Vagina (tissue), 2 donors: Measurements from ENCODE around the gene PDLIM3. TPM values are rescaled to one million over a fixed set of nuclear protein-coding genes. Genes with fewer than 3 reads are reported as not detected.
A peak's percentile ranks its signal among the peaks of the same experiment; 100 is the strongest.

Experiments
- DNase-seq, 2 donors: peaks; one replicate each; pipeline ENCODE4 v3.0.0-alpha.2; 2017; ENCODE audit errors: extremely low spot score in 2 of 2
- H3K27ac ChIP-seq: fragments of 200-600 bp; sonication (generic); one replicate; pipeline ENCODE4 v1.5.1; 2019
- H3K27me3 ChIP-seq: fragments of 200-600 bp; sonication (generic); one replicate; pipeline ENCODE4 v1.5.1; 2019
- H3K36me3 ChIP-seq, 2 donors: fragments of 200-600 bp; sonication (generic); one replicate each; pipeline ENCODE4 v1.5.1; 2017 to 2019
- H3K4me1 ChIP-seq: fragments of 200-600 bp; sonication (generic); one replicate; pipeline ENCODE4 v1.5.1; 2019
- H3K4me3 ChIP-seq, 2 donors: fragments of 200-600 bp; sonication (generic); 1 replicate in 1 of 2; 2 replicates in 1 of 2; pipeline ENCODE4 v1.5.1; 2016 to 2019
- H3K9me3 ChIP-seq: fragments of 200-600 bp; sonication (generic); one replicate; pipeline ENCODE4 v1.5.1; 2019
- POLR2A ChIP-seq, 2 donors: fragments of 450-650 bp; IDR thresholded peaks; one replicate each; pipeline ENCODE4 v1.6.1; 2017; ENCODE audit warnings: antibody characterized with exemption in 2 of 2, mild to moderate bottlenecking in 2 of 2, moderate library complexity in 2 of 2
- POLR2AphosphoS5 ChIP-seq, 2 donors: sonication (generic); formaldehyde crosslinking; IDR thresholded peaks; one replicate each; pipeline ENCODE4 v1.9.0; 2017; ENCODE audit warnings: antibody characterized with exemption in 2 of 2, mild to moderate bottlenecking in 2 of 2, low read depth in 1 of 2; ENCODE audit not compliant: insufficient read depth in 1 of 2
- intact Hi-C: fragments of 100-400 bp; cut with DNase I; formaldehyde crosslinking; loops from one replicate; pipeline ENCODE4 v1.15.1; 2023
- total RNA-seq: library from RNA; depleted of rRNA; stranded (reverse); fragments of >200 nt; gene quantifications from one replicate; pipeline ENCODE4 v1.2.3, GENCODE V29; 2016
- TF ChIP-seq, protein P1 (sequence below), 3 experiments: fragments of 450-650 bp in 2 of 3; fragments of 200-600 bp in 1 of 3; sonication (generic) in 1 of 3; IDR thresholded peaks; one replicate each; pipeline ENCODE4 v1.5.1; 2017 to 2019; ENCODE audit warnings: antibody characterized with exemption in 3 of 3, mild to moderate bottlenecking in 2 of 3, moderate library complexity in 2 of 3

Gene PDLIM3, protein sequence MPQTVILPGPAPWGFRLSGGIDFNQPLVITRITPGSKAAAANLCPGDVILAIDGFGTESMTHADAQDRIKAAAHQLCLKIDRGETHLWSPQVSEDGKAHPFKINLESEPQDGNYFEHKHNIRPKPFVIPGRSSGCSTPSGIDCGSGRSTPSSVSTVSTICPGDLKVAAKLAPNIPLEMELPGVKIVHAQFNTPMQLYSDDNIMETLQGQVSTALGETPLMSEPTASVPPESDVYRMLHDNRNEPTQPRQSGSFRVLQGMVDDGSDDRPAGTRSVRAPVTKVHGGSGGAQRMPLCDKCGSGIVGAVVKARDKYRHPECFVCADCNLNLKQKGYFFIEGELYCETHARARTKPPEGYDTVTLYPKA
- total RNA-seq = 148 TPM

DNA sequence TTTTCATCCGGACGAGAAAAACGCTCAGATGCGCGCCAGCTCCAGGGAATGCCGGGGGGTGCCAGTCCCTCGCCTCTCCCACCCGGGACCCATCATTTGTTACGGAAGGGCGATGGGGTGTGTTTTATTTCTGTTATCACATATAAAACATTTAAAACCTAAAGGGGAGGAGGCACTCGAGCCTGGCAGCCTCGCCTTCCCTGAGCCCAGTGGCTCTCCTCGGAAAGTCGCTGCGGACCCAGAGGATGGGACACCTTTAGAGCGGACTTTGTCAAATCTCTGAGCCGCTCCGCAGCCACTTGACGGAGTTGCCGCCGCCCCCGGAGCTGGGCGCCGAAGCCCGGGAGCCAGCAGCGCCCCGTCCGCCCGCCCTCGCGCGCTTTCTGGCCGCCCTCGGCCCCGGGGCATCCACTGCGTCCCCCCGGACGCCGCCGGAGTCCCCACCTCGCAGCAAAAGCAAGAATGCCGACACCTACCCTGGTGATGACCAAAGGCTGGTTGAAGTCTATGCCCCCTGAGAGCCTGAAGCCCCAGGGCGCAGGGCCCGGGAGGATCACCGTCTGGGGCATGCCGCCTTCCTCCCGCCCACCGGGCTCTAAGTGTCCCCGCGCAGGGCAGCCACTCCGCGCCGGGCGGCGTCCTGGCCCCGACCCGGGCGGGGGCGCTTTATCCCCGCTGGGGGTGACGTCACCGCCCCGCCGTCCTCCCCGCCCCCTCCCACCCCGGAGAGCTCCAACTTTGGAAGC, at the start of gene PDLIM3:
TSS of gene PDLIM3 (minus strand) at position 642 of the 746 bp plus-strand sequence. CDS start at position 569, 73 bp downstream.
- Histone ChIP-seq H3K4me3 (peak within 1 kb of the TSS; percentile 53 to 82), H3K27ac (peak within 1 kb of the TSS; percentile 65), H3K9me3 (no peaks in the 10 kb centered on the region), H3K27me3 (no peaks in the 10 kb centered on the region), H3K4me1 (peaks cover 15% of the 10 kb centered on the region), H3K36me3 (no peaks in the 10 kb centered on the region)
- no peak for DNase-seq
- intact Hi-C loops = loop anchor here (10.0 kb wide), 1 partner anchor 60 kb away; no protein-coding TSS in a partner anchor
- TF ChIP-seq POLR2A (IDR thresholded peaks at IDR 0.05) = no peak
- TF ChIP-seq POLR2AphosphoS5 (IDR thresholded peaks at IDR 0.05; ENCODE audit: insufficient read depth in 1 of 2, low read depth in 1 of 2) = peak in 1 of 2 donors; percentile 82

DNA sequence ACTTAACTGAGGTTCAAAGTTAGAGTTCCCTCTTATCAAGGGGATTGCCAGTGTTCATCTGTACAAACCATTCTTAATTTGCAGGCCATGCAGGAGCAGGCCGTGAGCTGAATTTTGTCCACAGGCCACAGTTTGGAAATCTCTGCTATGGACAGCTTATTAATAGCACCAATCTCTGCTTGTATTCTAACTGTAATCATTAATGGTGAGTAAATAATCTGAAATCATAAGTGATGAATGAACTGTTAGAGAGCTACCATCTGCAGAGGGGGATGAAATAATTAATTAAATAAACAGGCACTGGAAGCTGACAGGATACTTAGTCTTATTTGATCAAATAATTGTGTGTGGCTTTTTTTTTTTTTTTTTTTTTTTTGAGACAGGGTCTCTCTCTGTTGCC, 48.5 kb upstream of the PDLIM3 start:
- no peak overlapping the region for H3K27ac ChIP-seq
- no peaks in the 10 kb centered on the region for H3K4me1 ChIP-seq
- no peaks in the 10 kb centered on the region for H3K27me3 ChIP-seq
- DNase-seq = no peak
- no peaks in the 10 kb centered on the region for H3K9me3 ChIP-seq
- no peak overlapping the region for H3K4me3 ChIP-seq
- intact Hi-C loops = loop anchor here (10.0 kb wide), 1 partner anchor 189 kb away; the partner anchor contains the start of genes ANKRD37 and LRP2BP
- H3K36me3 ChIP-seq = no peaks in the 10 kb centered on the region
- TF ChIP-seq POLR2A (IDR thresholded peaks at IDR 0.05) (no peak), POLR2AphosphoS5 (IDR thresholded peaks at IDR 0.05; ENCODE audit: insufficient read depth in 1 of 2, low read depth in 1 of 2) (no peak)
- TF ChIP-seq, protein P1, sequence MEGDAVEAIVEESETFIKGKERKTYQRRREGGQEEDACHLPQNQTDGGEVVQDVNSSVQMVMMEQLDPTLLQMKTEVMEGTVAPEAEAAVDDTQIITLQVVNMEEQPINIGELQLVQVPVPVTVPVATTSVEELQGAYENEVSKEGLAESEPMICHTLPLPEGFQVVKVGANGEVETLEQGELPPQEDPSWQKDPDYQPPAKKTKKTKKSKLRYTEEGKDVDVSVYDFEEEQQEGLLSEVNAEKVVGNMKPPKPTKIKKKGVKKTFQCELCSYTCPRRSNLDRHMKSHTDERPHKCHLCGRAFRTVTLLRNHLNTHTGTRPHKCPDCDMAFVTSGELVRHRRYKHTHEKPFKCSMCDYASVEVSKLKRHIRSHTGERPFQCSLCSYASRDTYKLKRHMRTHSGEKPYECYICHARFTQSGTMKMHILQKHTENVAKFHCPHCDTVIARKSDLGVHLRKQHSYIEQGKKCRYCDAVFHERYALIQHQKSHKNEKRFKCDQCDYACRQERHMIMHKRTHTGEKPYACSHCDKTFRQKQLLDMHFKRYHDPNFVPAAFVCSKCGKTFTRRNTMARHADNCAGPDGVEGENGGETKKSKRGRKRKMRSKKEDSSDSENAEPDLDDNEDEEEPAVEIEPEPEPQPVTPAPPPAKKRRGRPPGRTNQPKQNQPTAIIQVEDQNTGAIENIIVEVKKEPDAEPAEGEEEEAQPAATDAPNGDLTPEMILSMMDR (IDR thresholded peaks at IDR 0.05) = no peak

DNA sequence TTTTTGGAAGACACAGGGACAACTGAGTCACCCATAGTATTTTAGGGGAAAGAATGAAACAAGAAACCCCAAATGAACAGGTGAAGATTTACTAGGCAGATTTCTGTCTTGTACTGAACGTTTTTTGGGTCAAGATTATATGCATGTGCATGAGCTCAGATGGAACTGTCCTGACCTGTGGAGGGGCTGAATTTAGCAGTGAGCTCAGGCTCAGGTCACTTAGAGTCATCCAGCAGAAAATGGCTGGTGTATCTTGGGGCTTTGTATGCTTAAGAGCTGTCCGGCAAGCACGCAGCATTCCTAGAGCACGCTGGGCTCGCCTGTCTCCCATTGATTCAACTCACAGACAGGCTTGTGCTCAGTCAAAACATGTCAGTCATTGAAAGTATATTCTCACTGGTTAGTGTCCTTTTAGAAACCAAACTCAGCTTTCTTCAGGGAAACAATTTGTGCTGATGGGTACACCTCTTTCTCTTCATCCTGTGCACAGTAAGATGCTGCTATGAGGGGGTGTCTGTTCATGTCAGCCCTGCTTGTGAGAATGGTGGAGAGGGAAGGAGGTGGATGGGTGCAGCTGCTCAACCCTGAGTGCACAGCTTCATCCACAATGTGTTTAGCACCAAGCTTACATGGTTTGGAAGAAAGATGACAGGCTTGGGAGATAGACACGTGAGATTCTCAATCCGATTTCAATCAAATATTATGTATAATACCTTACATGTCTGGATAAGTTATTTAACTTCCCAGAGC, 47.5 kb upstream of the PDLIM3 start:
- TF ChIP-seq POLR2AphosphoS5 (IDR thresholded peaks at IDR 0.05; ENCODE audit: insufficient read depth in 1 of 2, low read depth in 1 of 2) (no peak), POLR2A (IDR thresholded peaks at IDR 0.05) (no peak)
- TF ChIP-seq, protein P1 (IDR thresholded peaks at IDR 0.05) = no peak
- Histone ChIP-seq H3K9me3 (no peaks in the 10 kb centered on the region), H3K4me3 (no peak overlapping the region), H3K4me1 (no peaks in the 10 kb centered on the region), H3K36me3 (no peaks in the 10 kb centered on the region), H3K27me3 (no peaks in the 10 kb centered on the region), H3K27ac (no peak overlapping the region)
- intact Hi-C loops = loop anchor here (10.0 kb wide), 1 partner anchor 188 kb away; the partner anchor contains the start of genes ANKRD37 and LRP2BP
- peak in 1 of 2 donors; percentile 56 for DNase-seq

DNA sequence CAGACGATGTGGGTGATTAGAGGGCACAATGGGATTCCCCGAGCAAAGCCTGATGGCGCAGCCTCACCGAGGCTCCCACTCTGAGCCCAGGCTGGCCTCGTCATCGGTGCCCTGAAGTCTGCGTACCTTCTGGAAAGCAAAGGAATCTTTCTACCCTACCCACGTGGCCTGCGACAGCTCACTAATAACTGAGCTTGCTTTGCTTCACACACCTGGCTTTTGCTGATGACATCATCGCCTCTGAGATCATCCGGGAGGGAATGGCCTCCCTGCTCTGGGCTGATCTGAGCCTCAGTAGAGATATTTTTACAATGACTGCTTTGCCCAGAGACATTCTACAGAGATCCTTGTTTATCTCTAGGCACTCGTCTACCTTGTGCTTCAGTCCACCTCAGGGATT, 45.4 kb upstream of the PDLIM3 start:
- Histone ChIP-seq H3K27ac (no peak overlapping the region), H3K4me3 (no peak overlapping the region), H3K4me1 (no peaks in the 10 kb centered on the region), H3K9me3 (no peaks in the 10 kb centered on the region), H3K36me3 (no peaks in the 10 kb centered on the region), H3K27me3 (no peaks in the 10 kb centered on the region)
- DNase-seq = no peak
- intact Hi-C loops = loop anchor here (10.0 kb wide), 1 partner anchor 186 kb away; the partner anchor contains the start of genes ANKRD37 and LRP2BP
- TF ChIP-seq POLR2AphosphoS5 (IDR thresholded peaks at IDR 0.05; ENCODE audit: insufficient read depth in 1 of 2, low read depth in 1 of 2) (no peak), POLR2A (IDR thresholded peaks at IDR 0.05) (no peak)

DNA sequence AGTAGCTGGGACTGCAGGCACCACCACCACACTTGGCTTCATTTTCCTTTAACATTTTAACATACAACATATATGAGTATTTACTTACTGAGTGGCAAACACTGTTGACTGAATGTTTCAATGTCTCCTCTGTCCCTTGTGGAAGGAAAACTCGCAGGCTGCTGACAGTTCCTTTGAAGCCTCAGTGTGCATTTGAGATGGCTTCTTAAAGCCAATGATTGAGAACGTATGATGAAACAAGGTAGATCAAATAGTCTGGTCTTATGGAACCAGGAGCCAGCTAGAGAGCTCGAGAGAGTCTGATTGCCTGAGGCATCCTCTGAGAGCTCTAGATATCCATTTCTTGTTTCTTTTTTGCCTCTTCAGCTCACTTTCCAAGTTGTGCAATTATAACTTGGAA, 43.0 kb upstream of the PDLIM3 start:
- intact Hi-C loops = no loop called here
- TF ChIP-seq POLR2A (IDR thresholded peaks at IDR 0.05) (no peak), POLR2AphosphoS5 (IDR thresholded peaks at IDR 0.05; ENCODE audit: insufficient read depth in 1 of 2, low read depth in 1 of 2) (no peak)
- TF ChIP-seq, protein P1 (IDR thresholded peaks at IDR 0.05) = no peak
- Histone ChIP-seq H3K9me3 (no peaks in the 10 kb centered on the region), H3K27ac (no peak overlapping the region), H3K27me3 (no peaks in the 10 kb centered on the region), H3K4me1 (no peaks in the 10 kb centered on the region), H3K4me3 (no peak overlapping the region), H3K36me3 (no peaks in the 10 kb centered on the region)
- DNase-seq = no peak
